ENCODE results near the gene C3orf33.

- no peak for TF ChIP-seq CTCF (IDR thresholded peaks at IDR 0.05; ENCODE audit: low read depth, low read length)
- TF ChIP-seq POLR2A (IDR thresholded peaks at IDR 0.05; ENCODE audit: extremely low read depth, insufficient read length) = no peak
- no peak for TF ChIP-seq MYC (IDR thresholded peaks at IDR 0.05; ENCODE audit: low read depth, low read length)
- TF ChIP-seq MAX (IDR thresholded peaks at IDR 0.05; ENCODE audit: low read depth, low read length) = no peak
These were observed 57.3 kb downstream of the C3orf33 start for GRCh38 chr3:155748611-155749365.
